Neural progenitor cell (in vitro differentiated cells): Measurements from ENCODE around the gene ZBED1. TPM values are rescaled to one million over a fixed set of nuclear protein-coding genes. Genes with fewer than 3 reads are reported as not detected.
"Not testable (repeated sequence)": the region's sequence is repeated elsewhere in the genome, so short reads cannot be mapped to it uniquely, and the experiment has no call there.

Source experiments
- DNase-seq: peaks from one replicate; pipeline ENCODE4 v3.0.0-alpha.2; 2016; ENCODE audit warnings: low spot score
- H2AFZ ChIP-seq: fragments of 200-600 bp; sonication (generic); replicated peaks from 2 replicates; pipeline ENCODE4 v1.6.1; 2016; ENCODE audit warnings: antibody characterized with exemption
- H3F3A ChIP-seq: fragments of 200-600 bp; sonication (generic); 2 replicates; pipeline ENCODE4 v1.6.1; 2016; ENCODE audit warnings: antibody characterized with exemption, low read depth
- H3K27ac ChIP-seq: fragments of 200-600 bp; sonication (generic); 2 replicates; pipeline ENCODE4 v1.5.1; 2016; ENCODE audit warnings: mild to moderate bottlenecking
- H3K27me3 ChIP-seq: fragments of 200-600 bp; sonication (generic); 2 replicates; pipeline ENCODE4 v1.6.1; 2016; ENCODE audit warnings: mild to moderate bottlenecking, moderate library complexity
- H3K36me3 ChIP-seq: fragments of 200-600 bp; sonication (generic); 2 replicates; pipeline ENCODE4 v1.5.1; 2016
- H3K4me1 ChIP-seq: fragments of 200-600 bp; sonication (generic); 2 replicates; pipeline ENCODE4 v1.6.1; 2016; ENCODE audit warnings: mixed run types
- H3K4me2 ChIP-seq: fragments of 200-600 bp; sonication (generic); 2 replicates; pipeline ENCODE4 v1.6.1; 2016
- H3K4me3 ChIP-seq: fragments of 200-600 bp; sonication (generic); 2 replicates; pipeline ENCODE4 v1.5.1; 2016
- H3K79me2 ChIP-seq: fragments of 200-600 bp; sonication (generic); 2 replicates; pipeline ENCODE4 v1.6.1; 2016; ENCODE audit warnings: low read depth
- H3K9ac ChIP-seq: fragments of 200-600 bp; sonication (generic); 2 replicates; pipeline ENCODE4 v1.6.1; 2016
- H3K9me3 ChIP-seq: fragments of 200-600 bp; sonication (generic); 2 replicates; pipeline ENCODE4 v1.5.1; 2016; ENCODE audit warnings: low read depth
- H4K20me1 ChIP-seq: fragments of 200-600 bp; sonication (generic); 2 replicates; pipeline ENCODE4 v1.6.1; 2016; ENCODE audit warnings: low read depth
- H3K27ac Mint-ChIP-seq: 3 replicates; pipeline ENCODE4 v1.8.0; 2021; ENCODE audit warnings: mixed read lengths
- H3K27me3 Mint-ChIP-seq: 2 replicates; pipeline ENCODE4 v1.8.0; 2022; ENCODE audit warnings: low read depth, mild to moderate bottlenecking, inconsistent platforms, moderate library complexity, mixed read lengths; ENCODE audit not compliant: insufficient read depth
- H3K36me3 Mint-ChIP-seq: 3 replicates; pipeline ENCODE4 v1.8.0; 2021; ENCODE audit warnings: mixed read lengths
- H3K4me1 Mint-ChIP-seq: 3 replicates; pipeline ENCODE4 v1.8.0; 2021; ENCODE audit warnings: mixed read lengths
- H3K4me3 Mint-ChIP-seq: 3 replicates; pipeline ENCODE4 v1.8.0; 2021; ENCODE audit warnings: mild to moderate bottlenecking, moderate library complexity, mixed read lengths
- H3K9me3 Mint-ChIP-seq: 3 replicates; pipeline ENCODE4 v1.8.0; 2020; ENCODE audit warnings: mixed read lengths
- EZH2 ChIP-seq: fragments of 200-600 bp; sonication (generic); IDR thresholded peaks from 2 replicates; pipeline ENCODE4 v1.6.1; 2017; ENCODE audit warnings: antibody characterized with exemption, mild to moderate bottlenecking, moderate library complexity
- EZH2phosphoT487 ChIP-seq: fragments of 200-600 bp; sonication (generic); IDR thresholded peaks from 2 replicates; pipeline ENCODE4 v1.6.1; 2017; ENCODE audit warnings: antibody characterized with exemption
- total RNA-seq: library from RNA; depleted of rRNA; stranded (reverse); fragments of >200 nt; gene quantifications from 2 replicates; pipeline ENCODE4 v1.2.3, GENCODE V29; 2015; ENCODE audit warnings: low replicate concordance
- TF ChIP-seq, protein P1 (sequence below): fragments of 200-600 bp; sonication (generic); IDR thresholded peaks from 2 replicates; pipeline ENCODE4 v1.5.1; 2017; ENCODE audit warnings: antibody characterized with exemption, mild to moderate bottlenecking

The ZBED1 gene
- total RNA-seq, 1 donor from 2014 or later, result 36.9 TPM

DNA sequence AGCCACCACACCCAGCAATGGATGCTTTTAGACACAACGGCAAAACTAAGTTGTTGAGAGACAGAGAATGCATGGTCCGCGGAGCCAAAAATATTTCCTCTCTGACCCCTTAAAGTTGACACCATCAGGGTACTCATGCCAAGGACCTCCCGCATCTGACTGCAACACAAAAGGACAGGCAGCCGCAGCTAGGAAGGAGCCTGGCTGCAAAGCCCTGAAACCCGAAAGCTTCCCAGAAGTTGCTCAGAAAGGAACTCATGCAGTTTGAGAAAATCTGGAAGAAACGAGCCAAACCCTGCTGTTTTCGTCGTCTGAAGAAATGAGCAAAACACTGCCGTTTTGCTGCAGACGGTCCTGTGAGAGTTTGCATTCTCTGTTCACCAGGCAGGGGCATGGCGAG, 16.5 kb downstream of the ZBED1 start:
- Histone ChIP-seq H2AFZ (no peak overlapping the region), H3F3A (peaks cover 28% of the 10 kb centered on the region), H3K36me3 (no peaks in the 10 kb centered on the region), H3K27me3 (no peaks in the 10 kb centered on the region), H3K79me2 (peaks cover 90% of the 10 kb centered on the region), H3K4me1 (peaks cover 20% of the 10 kb centered on the region), H3K4me2 (peak overlapping the region; percentile 25), H4K20me1 (peaks cover 3% of the 10 kb centered on the region), H3K4me3 (no peak overlapping the region), H3K9ac (peak overlapping the region; percentile 47), H3K27ac (peak overlapping the region; percentile 90), H3K9me3 (no peaks in the 10 kb centered on the region)
- no peak for TF ChIP-seq EZH2
- TF ChIP-seq, protein P1, sequence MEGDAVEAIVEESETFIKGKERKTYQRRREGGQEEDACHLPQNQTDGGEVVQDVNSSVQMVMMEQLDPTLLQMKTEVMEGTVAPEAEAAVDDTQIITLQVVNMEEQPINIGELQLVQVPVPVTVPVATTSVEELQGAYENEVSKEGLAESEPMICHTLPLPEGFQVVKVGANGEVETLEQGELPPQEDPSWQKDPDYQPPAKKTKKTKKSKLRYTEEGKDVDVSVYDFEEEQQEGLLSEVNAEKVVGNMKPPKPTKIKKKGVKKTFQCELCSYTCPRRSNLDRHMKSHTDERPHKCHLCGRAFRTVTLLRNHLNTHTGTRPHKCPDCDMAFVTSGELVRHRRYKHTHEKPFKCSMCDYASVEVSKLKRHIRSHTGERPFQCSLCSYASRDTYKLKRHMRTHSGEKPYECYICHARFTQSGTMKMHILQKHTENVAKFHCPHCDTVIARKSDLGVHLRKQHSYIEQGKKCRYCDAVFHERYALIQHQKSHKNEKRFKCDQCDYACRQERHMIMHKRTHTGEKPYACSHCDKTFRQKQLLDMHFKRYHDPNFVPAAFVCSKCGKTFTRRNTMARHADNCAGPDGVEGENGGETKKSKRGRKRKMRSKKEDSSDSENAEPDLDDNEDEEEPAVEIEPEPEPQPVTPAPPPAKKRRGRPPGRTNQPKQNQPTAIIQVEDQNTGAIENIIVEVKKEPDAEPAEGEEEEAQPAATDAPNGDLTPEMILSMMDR, result no peak
- no peak for TF ChIP-seq EZH2phosphoT487
- Mint-ChIP-seq H3K4me3 (peak overlapping the region; percentile 33), H3K27me3 (peaks cover 10% of the 10 kb centered on the region), H3K9me3 (peaks cover 7% of the 10 kb centered on the region), H3K4me1 (peaks cover 34% of the 10 kb centered on the region), H3K27ac (peak overlapping the region; percentile 95), H3K36me3 (peaks cover 30% of the 10 kb centered on the region)
- no peak for DNase-seq

DNA sequence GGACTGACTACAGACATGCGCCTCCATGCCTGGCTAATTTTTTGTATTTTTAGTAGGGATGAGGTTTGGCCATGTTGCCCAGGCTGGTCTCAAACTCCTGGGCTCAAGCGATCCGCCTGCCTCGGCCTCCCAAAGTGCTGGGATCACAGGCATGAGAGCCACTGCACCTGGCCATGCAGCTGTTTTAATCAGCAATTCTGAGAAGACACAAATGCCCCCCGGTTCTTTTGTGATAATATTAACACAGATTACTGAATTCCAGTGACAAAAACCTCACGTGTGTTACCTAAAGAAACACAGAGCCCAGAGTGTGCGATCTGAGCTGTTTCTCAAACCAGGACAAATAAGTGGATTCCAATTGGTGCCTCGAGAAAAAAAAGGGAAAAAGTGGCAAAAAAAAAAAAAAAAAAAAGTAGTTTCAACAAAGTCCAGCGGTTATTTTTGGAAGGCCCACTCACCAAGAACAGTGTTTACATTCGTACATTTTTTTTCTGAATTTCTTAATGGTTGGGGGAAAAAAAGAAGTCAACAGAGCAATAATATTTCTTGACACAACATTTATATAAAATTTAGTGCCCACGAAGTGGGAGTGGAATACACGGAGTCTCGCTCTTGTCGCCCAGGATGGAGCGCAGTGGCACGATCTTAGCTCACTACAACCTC, 17.2 kb downstream of the ZBED1 start:
- DNase-seq, result no peak
- Histone ChIP-seq H3K9me3 (no peaks in the 10 kb centered on the region), H4K20me1 (peaks cover 3% of the 10 kb centered on the region), H3K79me2 (peaks cover 92% of the 10 kb centered on the region), H3K4me2 (no peak overlapping the region), H3K27me3 (no peaks in the 10 kb centered on the region), H3K36me3 (no peaks in the 10 kb centered on the region), H3K4me1 (peaks cover 20% of the 10 kb centered on the region), H3K27ac (no peak overlapping the region), H3K4me3 (no peak overlapping the region), H3K9ac (no peak overlapping the region), H3F3A (peaks cover 28% of the 10 kb centered on the region), H2AFZ (no peak overlapping the region)
- Mint-ChIP-seq H3K27me3 (peaks cover 8% of the 10 kb centered on the region), H3K9me3 (peaks cover 7% of the 10 kb centered on the region), H3K36me3 (peaks cover 32% of the 10 kb centered on the region), H3K4me1 (peaks cover 34% of the 10 kb centered on the region), H3K4me3 (no peak overlapping the region), H3K27ac (peak overlapping the region; percentile 69)
- TF ChIP-seq EZH2 (no peak), EZH2phosphoT487 (no peak)
- TF ChIP-seq, protein P1, result no peak

DNA sequence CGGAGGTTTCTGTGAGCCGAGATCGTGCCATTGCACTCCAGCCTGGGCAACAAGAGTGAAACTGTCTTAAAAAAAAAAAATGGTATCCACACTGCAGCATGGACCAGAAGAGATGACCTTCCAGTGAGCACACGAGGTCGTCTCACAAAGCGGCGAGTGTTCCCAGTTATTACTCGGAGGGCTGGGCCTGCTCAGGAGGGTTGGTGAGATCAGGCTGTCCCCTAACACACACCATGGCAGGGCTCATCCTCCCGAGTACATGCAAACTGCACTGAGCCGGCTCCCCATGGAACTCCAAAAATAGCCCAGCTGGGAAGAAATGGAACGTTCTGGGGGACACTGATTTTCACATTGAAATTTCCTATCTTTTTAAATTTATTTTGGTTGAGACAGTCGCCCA, 19.2 kb downstream of the ZBED1 start:
- H3K9me3 ChIP-seq, result not testable (repeated sequence)

DNA sequence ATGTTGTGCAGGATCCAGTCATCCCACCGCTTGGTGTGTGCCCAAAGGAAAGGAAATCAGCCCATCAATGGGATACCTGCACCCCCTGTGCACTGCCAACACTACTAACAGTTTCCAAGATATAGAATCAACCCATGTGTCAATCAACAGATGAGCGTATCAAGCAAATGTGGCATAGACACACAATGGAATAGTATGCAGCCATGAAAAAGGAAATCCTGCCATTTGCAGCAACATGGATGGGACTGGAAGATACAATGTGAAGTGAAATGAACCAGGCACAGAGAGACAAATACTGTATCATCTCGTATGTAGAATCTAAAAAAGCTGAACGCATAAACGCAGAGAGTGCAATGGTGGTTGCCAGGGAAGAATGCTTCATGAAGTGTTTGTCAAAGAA, 20.8 kb downstream of the ZBED1 start:
- H3K27ac Mint-ChIP-seq, H2AFZ ChIP-seq, H4K20me1 ChIP-seq, H3K27ac ChIP-seq, H3K4me2 ChIP-seq, H3K27me3 Mint-ChIP-seq, H3K9me3 ChIP-seq, DNase-seq, H3K4me3 Mint-ChIP-seq, H3K36me3 ChIP-seq, H3K9me3 Mint-ChIP-seq, H3K27me3 ChIP-seq, H3K4me3 ChIP-seq, H3K9ac ChIP-seq: not testable (repeated sequence)
- H3K36me3 Mint-ChIP-seq, result peaks cover 32% of the 10 kb centered on the region
- peaks cover 94% of the 10 kb centered on the region for H3K79me2 ChIP-seq
- peaks cover 18% of the 10 kb centered on the region for H3K4me1 Mint-ChIP-seq
- H3F3A ChIP-seq, result peaks cover 19% of the 10 kb centered on the region
- peaks cover 17% of the 10 kb centered on the region for H3K4me1 ChIP-seq

More for the DNA sequence above, 19.2 kb downstream of the ZBED1 start:
- not testable (repeated sequence) for H3K27ac Mint-ChIP-seq, H3K27me3 Mint-ChIP-seq, H3K9ac ChIP-seq, H3K4me3 ChIP-seq, H3K27me3 ChIP-seq, H4K20me1 ChIP-seq, H3K27ac ChIP-seq, H3K4me3 Mint-ChIP-seq, H3K4me2 ChIP-seq, H3K36me3 ChIP-seq, DNase-seq, H2AFZ ChIP-seq, H3K9me3 Mint-ChIP-seq
- Mint-ChIP-seq H3K36me3 (peaks cover 29% of the 10 kb centered on the region), H3K4me1 (peaks cover 26% of the 10 kb centered on the region)
- Histone ChIP-seq H3K79me2 (peaks cover 89% of the 10 kb centered on the region), H3F3A (peaks cover 21% of the 10 kb centered on the region), H3K4me1 (peaks cover 20% of the 10 kb centered on the region)
